K562 (cell line): ENCODE results near the gene ARFGEF3. TPM values are rescaled to one million over a fixed set of nuclear protein-coding genes. Genes with fewer than 3 reads are reported as not detected.

Source experiments
- ARID2 ChIP-seq: fragments of 450-650 bp; IDR thresholded peaks from 2 replicates; pipeline ENCODE4 v1.6.1; 2017; ENCODE audit warnings: antibody characterized with exemption, mild to moderate bottlenecking
- ESRRA ChIP-seq: fragments of 450-650 bp; IDR thresholded peaks from 2 replicates; pipeline ENCODE4 v1.6.1; 2014; ENCODE audit warnings: low read depth, mild to moderate bottlenecking, moderate library complexity, borderline replicate concordance
- HDAC8 ChIP-seq: fragments of 450-650 bp; IDR thresholded peaks from 2 replicates; pipeline ENCODE4 v1.6.1; 2016; ENCODE audit warnings: mild to moderate bottlenecking, missing genetic modification characterization, moderate library complexity, missing compliant biosample characterization
- HNRNPH1 ChIP-seq: fragments of 200-400 bp; formaldehyde crosslinking; optimal IDR thresholded peaks from 2 replicates; pipeline ENCODE3; 2017; ENCODE audit warnings: low read depth, mild to moderate bottlenecking, low read length, moderate library complexity
- KLF10 ChIP-seq: fragments of 250-450 bp; sonication (Bioruptor Pico); IDR thresholded peaks from 2 replicates; pipeline ENCODE4 v1.6.1; 2021; ENCODE audit warnings: matching md5 sums
- MYC ChIP-seq, 2 experiments: fragments of 250-450 bp in 1 of 2; sonication (Bioruptor Pico) in 1 of 2; IDR thresholded peaks; 2 replicates each; pipeline versions ENCODE4 v1.5.1 to v1.6.1; 2012 to 2021; ENCODE audit warnings: low read depth in 2 of 2, borderline replicate concordance in 1 of 2, improper control_type of control experiment in 1 of 2, low read length in 1 of 2, mild to moderate bottlenecking in 1 of 2, moderate library complexity in 1 of 2
- POLR3A ChIP-seq: IDR thresholded peaks from 2 replicates; pipeline ENCODE4 v1.6.1; 2011; ENCODE audit warnings: borderline replicate concordance, mild to moderate bottlenecking, moderate library complexity; ENCODE audit not compliant: insufficient read length, insufficient read depth; ENCODE audit errors: extremely low read depth
- SRF ChIP-seq, 2 experiments: fragments of 250-450, 450-650 bp in 1 of 2; sonication (Bioruptor Pico) in 1 of 2; sonication (generic) in 1 of 2; formaldehyde crosslinking; IDR thresholded peaks; 2 replicates each; pipeline versions ENCODE4 v1.5.0 to v1.5.1; 2020 to 2022; ENCODE audit warnings: mild to moderate bottlenecking in 1 of 2, missing genetic modification reagents in 1 of 2
- STAG1 ChIP-seq: sonication (generic); formaldehyde crosslinking; IDR thresholded peaks from 2 replicates; pipeline ENCODE4 v1.5.0; 2020; ENCODE audit warnings: missing genetic modification reagents, borderline replicate concordance
- TAF7 ChIP-seq: fragments of 450-650 bp; IDR thresholded peaks from 2 replicates; pipeline ENCODE4 v1.6.1; 2016; ENCODE audit warnings: missing genetic modification characterization, missing compliant biosample characterization
- WHSC1 ChIP-seq: IDR thresholded peaks from one replicate; pipeline ENCODE4 v1.6.1; 2012; ENCODE audit warnings: low read length, control low read depth, inconsistent platforms
- ZC3H11A ChIP-seq: IDR thresholded peaks from 2 replicates; pipeline ENCODE4 v1.6.1; 2012; ENCODE audit warnings: low read depth, low read length, improper control_type of control experiment
- ZNF134 ChIP-seq: fragments of 250-450 bp; sonication (Bioruptor Pico); conservative IDR thresholded peaks from 2 replicates; pipeline ENCODE4 v1.4.0; 2020
- ZNF253 ChIP-seq: fragments of 250-450 bp; sonication (Bioruptor Pico); conservative IDR thresholded peaks from 2 replicates; pipeline ENCODE4 v1.6.1; 2021; ENCODE audit warnings: mild to moderate bottlenecking
- ZNF384 ChIP-seq: IDR thresholded peaks from 2 replicates; pipeline ENCODE4 v1.6.1; 2012; ENCODE audit warnings: low read depth, low read length, improper control_type of control experiment
- ZNF75A ChIP-seq: fragments of 450-650 bp; formaldehyde crosslinking; IDR thresholded peaks from 2 replicates; pipeline ENCODE4 v1.4.0; 2020; ENCODE audit warnings: mild to moderate bottlenecking
- polyA plus RNA-seq, 8 experiments: library from polyadenylated mRNA; depleted of rRNA in 4 of 8; stranded (reverse) in 5 of 8; unstranded in 3 of 8; fragments of >200 nt; fragmentation: Nextera tagmentation in 2 of 8; fragmentation: Illumina TruSeq in 1 of 8; extraction: Ambion mirVana in 2 of 8; extraction: Trizol in 1 of 8; gene quantifications; 2 replicates each; pipeline versions ENCODE4 v1.2.1 to v1.2.3, GENCODE V29; 2011 to 2014; ENCODE audit warnings: inconsistent platforms in 1 of 8, missing spikeins in 1 of 8
- total RNA-seq, 7 experiments: library from RNA; depleted of rRNA in 6 of 7; stranded (reverse); fragments of >200 nt in 6 of 7; fragmentation: Illumina TruSeq in 2 of 7; extraction: Trizol in 2 of 7; gene quantifications; 2 replicates each; pipeline versions ENCODE4 v1.2.1 to v1.2.3, GENCODE V29; 2011 to 2021; ENCODE audit warnings: low replicate concordance in 1 of 7
- TF ChIP-seq, protein P1 (sequence below): IDR thresholded peaks from 3 replicates; pipeline ENCODE4 v1.6.1; 2011; ENCODE audit warnings: borderline replicate concordance, mild to moderate bottlenecking, moderate library complexity; ENCODE audit not compliant: insufficient read length; ENCODE audit errors: extremely low read depth
- TF ChIP-seq, protein P2 (sequence below): IDR thresholded peaks from 2 replicates; pipeline ENCODE4 v1.6.1; 2016; ENCODE audit warnings: missing genetic modification characterization, missing compliant biosample characterization
- TF ChIP-seq, protein P3 (sequence below): sonication (generic); formaldehyde crosslinking; IDR thresholded peaks from 2 replicates; pipeline ENCODE4 v1.9.0; 2022; ENCODE audit warnings: mild to moderate bottlenecking, missing genetic modification reagents
- TF ChIP-seq, protein P4 (sequence below): sonication (generic); formaldehyde crosslinking; IDR thresholded peaks from 2 replicates; pipeline ENCODE4 v1.8.0; 2023; ENCODE audit warnings: mild to moderate bottlenecking, missing genetic modification reagents

Gene ARFGEF3
- total and polyA plus RNA-seq, 9 of the 15 experiments (the other 6 are each of a cell fraction or from before 2014, with no cell fraction given), result under 0.01 to 0.02 TPM; not detected in 7

DNA sequence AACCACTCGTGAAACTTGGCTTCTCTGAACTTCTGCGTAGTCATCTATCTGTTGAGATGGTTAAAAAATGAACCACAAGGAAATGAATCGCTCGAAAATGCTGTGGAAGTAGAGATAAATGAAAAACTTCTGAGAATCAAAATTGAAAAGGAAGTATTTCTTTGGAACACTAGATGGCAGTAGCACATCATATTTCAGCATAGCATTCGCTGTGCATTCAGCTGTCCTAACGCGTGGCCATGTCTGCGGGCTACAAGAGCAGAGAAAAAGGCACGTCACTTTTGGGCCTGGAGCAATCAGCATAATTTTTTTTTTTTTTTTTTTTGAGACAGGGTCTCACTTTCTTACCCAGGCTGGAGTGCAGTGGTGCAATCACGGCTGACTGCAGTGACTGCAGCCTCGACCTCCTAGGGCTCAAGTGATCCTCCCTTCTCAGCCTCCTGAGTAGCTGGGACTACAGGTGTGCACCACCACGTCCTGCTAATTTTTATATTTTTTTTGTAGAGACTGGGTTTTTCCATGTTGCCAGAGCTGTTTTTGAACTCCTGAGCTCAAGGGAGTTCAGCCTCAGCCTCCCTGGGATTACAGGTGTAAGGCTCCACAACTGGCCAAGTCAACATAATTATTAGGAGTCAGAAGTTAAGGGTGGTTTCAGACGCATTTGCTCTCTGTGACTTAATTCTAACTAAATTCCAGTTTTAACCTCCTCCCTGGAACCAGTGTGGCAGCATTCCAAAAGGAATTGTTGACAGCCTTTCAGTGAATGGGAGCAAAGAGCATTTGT is 45.7 kb upstream of the ARFGEF3 start (continued):
- TF ChIP-seq TAF7 (tag) (no peak), ZNF384 (peak; percentile 47; the same call in 1 of the 2 replicates), KLF10 (CRISPR knock-in tag) (no peak), ARID2 (no peak), ZC3H11A (no peak), WHSC1 (no peak), SRF (CRISPR knock-in tag; IDR thresholded peaks at IDR 0.05) (no peak), HDAC8 (tag) (no peak), MYC (IDR thresholded peaks at IDR 0.05; ENCODE audit: low read depth, low read length) (peak; percentile 66), MYC (CRISPR knock-in tag; IDR thresholded peaks at IDR 0.05; ENCODE audit: borderline replicate concordance, low read depth) (no peak), ZNF253 (no peak), HNRNPH1 (no peak), ESRRA (no peak), ZNF134 (CRISPR knock-in tag) (no peak), STAG1 (CRISPR knock-in tag) (peak; percentile 65), POLR3A (no peak), ZNF75A (CRISPR knock-in tag) (no peak)
- TF ChIP-seq, protein P1, sequence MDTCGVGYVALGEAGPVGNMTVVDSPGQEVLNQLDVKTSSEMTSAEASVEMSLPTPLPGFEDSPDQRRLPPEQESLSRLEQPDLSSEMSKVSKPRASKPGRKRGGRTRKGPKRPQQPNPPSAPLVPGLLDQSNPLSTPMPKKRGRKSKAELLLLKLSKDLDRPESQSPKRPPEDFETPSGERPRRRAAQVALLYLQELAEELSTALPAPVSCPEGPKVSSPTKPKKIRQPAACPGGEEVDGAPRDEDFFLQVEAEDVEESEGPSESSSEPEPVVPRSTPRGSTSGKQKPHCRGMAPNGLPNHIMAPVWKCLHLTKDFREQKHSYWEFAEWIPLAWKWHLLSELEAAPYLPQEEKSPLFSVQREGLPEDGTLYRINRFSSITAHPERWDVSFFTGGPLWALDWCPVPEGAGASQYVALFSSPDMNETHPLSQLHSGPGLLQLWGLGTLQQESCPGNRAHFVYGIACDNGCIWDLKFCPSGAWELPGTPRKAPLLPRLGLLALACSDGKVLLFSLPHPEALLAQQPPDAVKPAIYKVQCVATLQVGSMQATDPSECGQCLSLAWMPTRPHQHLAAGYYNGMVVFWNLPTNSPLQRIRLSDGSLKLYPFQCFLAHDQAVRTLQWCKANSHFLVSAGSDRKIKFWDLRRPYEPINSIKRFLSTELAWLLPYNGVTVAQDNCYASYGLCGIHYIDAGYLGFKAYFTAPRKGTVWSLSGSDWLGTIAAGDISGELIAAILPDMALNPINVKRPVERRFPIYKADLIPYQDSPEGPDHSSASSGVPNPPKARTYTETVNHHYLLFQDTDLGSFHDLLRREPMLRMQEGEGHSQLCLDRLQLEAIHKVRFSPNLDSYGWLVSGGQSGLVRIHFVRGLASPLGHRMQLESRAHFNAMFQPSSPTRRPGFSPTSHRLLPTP, result no peak
- TF ChIP-seq, protein P2, sequence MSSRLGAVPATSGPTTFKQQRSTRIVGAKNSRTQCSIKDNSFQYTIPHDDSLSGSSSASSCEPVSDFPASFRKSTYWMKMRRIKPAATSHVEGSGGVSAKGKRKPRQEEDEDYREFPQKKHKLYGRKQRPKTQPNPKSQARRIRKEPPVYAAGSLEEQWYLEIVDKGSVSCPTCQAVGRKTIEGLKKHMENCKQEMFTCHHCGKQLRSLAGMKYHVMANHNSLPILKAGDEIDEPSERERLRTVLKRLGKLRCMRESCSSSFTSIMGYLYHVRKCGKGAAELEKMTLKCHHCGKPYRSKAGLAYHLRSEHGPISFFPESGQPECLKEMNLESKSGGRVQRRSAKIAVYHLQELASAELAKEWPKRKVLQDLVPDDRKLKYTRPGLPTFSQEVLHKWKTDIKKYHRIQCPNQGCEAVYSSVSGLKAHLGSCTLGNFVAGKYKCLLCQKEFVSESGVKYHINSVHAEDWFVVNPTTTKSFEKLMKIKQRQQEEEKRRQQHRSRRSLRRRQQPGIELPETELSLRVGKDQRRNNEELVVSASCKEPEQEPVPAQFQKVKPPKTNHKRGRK (tag), result no peak
- TF ChIP-seq, protein P3, sequence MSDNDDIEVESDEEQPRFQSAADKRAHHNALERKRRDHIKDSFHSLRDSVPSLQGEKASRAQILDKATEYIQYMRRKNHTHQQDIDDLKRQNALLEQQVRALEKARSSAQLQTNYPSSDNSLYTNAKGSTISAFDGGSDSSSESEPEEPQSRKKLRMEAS (CRISPR knock-in tag), result no peak
- TF ChIP-seq, protein P4, sequence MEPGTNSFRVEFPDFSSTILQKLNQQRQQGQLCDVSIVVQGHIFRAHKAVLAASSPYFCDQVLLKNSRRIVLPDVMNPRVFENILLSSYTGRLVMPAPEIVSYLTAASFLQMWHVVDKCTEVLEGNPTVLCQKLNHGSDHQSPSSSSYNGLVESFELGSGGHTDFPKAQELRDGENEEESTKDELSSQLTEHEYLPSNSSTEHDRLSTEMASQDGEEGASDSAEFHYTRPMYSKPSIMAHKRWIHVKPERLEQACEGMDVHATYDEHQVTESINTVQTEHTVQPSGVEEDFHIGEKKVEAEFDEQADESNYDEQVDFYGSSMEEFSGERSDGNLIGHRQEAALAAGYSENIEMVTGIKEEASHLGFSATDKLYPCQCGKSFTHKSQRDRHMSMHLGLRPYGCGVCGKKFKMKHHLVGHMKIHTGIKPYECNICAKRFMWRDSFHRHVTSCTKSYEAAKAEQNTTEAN (CRISPR knock-in tag), result no peak
